Putamen (tissue), 1 donor: Measurements from ENCODE around the gene LY6G5C.

ENCODE experiments used
- DNase-seq: peaks from one replicate; pipeline ENCODE4 v3.0.0-alpha.2; 2016; ENCODE audit warnings: low spot score

Gene LY6G5C, protein sequence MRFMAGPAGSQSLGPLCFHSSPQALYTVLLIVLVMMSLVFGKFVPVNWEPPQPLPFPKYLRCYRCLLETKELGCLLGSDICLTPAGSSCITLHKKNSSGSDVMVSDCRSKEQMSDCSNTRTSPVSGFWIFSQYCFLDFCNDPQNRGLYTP

DNA sequence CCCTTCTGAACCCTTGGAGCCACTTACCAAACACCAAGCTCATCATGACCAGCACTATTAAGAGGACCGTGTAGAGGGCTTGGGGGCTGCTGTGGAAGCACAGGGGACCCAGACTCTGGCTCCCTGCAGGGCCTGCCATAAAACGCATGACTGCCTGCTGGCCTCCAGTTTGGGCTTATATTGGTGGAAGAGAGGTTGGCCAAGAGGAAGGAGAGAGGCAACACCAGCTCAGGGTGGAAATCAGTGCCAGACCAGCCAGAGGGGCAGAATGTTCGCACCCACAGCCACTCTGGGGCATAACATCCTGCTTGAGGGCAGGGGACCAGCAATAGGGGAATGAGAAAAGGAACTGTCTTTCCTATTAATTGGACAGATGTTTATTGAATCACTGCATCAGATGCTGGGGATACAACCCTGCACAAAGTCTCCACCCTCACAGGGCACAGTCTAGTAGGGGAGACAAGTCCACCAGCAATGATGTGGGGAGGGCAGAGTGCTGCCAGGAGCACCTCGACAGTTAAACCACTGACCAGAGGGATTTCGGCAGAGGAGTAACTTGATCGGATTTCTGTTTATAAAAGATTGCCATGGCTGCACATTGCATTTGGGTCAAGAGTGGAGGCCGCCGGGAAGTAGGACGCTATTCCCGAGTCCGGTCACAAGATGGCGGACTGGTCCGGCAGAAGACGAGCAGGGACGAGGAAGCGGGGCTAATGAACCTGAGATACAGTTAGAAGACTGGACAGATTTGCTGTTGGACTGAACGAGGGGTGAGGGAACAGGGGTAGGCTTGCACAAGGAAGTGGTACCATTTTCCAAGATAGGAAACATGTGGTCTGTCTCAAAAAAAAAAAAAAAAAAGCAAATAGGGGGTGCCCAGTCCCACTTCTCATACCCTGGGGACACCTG lies at the start of gene LY6G5C:
Gene LY6G5C (minus strand): TSS at position 842 of the 909 bp plus-strand sequence. CDS start 694 bp downstream, at position 148.
- peak; percentile 68 for DNase-seq

DNA sequence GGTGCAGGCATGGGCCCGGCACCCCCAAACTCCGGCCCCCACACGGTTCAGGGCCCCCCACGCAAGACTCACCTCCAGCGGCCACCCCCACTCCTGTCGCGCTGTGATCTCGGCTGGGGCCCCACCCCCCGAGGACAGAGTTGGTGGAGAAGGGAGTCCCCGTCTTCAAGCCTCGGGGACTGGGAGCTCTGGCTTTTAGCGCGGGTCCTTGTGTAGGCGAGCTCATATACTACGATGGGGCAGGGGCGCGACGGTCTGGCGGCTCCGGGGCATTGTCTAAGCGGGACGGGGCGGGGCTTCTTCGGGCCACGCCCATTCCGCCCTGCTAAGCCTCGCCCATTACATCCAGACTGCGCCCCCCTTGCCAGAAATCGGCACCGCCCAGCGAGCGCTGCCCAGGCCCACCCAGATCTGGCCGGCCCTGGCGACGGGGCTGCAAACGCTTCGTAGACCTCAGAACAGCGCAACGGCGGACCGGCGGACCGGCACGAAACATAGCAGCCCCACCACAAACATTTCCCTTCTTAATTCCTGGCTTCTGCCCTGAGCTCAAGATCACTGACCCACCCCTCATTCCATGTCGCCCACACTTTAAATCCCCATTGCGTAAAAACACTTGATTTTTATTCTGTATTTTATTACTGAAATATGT lies 49.2 kb upstream of the LY6G5C start:
- DNase-seq = peak; percentile 70

DNA sequence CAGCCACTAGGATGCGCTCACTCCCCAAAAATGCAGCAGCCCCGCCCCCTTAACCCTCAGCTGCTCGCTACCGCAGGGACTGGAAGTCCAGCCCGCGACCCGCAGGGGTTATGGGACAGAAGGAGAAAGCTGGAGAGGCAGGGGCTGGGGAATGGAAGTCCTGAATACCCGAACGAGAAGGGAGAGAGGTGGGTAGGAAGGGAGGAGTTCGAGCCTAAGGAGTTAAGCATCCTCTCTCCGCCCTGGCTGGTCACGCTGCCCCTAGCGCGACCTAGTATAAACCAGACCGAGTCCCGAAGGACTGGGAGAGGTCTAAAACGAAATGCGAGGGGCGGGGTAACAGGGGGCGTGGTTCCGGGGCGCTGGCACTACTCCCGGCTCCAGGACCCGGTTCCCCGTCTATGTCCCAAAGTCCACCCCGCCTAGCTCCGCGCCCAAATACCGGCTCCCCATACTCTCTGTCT lies 48.7 kb upstream of the LY6G5C start:
- peak; percentile 79 for DNase-seq

DNA sequence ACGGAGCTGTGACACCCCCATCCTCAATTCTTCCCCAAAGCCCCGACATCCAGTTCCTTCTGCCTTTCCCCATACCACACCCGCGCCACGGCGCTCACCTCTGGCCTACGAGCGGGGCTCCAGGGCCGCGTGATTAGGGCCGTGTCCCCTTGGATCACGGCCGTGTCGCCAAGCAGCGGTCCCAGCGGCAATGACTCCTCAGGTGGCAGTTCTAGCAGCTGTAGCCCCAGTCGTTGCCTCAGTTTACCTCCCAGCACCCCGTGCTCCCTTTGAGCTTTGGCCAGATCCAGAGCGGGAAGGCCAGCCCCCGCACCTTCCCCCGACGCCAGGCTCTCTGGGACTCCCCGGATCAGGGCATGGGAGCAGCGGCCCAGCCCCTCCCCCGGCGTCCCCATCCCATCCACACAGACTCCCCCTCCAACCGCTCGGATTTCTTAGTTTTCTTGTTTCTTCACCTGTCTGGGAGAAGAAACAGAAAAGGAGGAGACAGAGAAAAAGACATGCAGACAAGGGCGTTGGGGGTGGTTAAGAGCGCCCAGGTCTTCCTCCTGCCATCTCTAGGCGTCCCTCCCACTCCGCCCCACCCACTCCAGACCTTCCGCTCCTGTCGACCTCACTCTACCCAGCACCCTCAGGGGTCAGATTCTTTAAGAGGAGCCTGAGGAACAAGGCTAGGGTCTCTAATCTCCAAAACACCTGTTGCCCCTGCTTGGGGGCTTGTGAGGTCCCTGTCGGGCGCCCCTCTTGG lies 48.1 kb upstream of the LY6G5C start, which contains the start of gene DDAH2:
Gene DDAH2 (minus strand): TSS at position 533 of the 748 bp plus-strand sequence. CDS start 138 bp downstream, at position 395.
- no peak for DNase-seq

DNA sequence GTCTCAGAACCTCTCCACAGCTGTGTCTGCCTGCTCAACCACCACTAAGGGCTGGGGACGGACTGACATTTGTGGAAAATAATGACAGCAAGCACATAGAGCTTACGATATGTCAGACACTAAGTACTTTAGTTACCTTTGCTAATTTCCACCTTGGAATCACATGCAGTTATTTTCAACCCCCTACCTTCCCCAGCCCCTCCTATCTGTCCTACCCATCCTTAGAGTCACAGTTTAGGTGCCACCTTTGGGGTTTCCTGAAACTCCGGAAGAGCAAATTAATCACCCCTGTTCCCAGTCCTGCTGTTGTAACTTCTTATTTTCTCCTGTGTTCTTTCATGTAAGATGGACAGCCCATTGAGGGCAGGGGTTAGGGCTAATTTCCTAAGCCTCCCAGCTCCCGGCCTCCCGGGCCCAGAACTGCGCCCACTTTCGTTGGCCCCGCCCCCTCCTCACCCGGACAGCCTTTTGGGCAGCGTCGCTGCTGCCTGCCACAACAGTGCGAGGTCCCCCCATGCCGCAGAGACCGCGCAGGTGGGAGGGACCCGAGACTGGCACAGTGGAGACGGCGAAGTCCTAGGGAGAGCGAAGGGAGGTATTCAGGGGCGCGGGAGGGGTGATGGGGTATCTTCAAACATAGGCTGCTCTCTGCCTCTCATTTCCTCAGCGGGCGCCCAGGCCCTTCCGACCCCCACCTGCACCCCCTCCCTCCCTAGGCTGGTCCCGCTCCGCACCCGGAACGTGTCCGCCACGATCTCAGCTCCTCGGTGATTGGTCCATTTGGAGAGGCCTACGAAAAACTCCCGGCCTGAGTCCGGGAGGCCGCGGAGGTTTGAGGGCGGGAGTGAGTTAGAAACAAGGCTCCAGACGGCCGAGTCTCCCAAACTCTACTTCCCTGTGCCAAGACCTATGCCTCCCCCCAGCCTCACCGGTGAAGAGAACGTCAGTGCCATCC lies 47.1 kb upstream of the LY6G5C start:
- DNase-seq = no peak

DNA sequence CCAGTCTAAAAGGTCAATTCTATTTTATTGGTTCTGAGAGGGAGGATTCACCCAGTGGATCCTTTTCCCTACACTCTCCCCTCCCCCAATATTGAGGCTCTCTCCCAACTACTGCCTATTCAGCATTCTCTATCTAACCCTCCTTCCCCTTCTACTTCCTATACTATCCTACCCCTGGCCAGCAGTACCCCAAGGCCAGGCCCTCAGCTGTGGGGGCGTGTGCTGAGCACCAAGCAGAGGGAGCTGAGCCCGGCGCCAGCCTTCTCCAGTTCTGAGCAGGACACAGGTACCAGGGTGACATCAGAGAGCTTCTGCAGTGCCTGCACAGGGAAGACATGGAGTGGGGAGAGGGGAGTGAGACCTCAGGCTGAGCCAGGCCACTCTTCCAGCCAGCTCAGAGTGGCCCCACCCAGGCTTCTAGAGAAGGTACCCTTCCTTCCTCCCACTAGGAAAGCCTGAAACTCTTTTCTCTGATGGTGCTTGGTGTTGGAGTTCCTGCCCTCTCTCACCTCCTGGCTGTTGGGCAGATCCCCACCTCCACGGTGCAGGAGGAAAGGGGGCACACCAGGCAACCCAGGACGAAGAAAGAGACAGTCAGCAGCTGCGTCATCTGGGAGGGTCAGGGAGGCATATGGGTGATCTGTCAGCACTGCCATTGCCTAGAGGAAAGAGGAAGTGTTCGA lies 46.3 kb upstream of the LY6G5C start:
- no peak for DNase-seq

DNA sequence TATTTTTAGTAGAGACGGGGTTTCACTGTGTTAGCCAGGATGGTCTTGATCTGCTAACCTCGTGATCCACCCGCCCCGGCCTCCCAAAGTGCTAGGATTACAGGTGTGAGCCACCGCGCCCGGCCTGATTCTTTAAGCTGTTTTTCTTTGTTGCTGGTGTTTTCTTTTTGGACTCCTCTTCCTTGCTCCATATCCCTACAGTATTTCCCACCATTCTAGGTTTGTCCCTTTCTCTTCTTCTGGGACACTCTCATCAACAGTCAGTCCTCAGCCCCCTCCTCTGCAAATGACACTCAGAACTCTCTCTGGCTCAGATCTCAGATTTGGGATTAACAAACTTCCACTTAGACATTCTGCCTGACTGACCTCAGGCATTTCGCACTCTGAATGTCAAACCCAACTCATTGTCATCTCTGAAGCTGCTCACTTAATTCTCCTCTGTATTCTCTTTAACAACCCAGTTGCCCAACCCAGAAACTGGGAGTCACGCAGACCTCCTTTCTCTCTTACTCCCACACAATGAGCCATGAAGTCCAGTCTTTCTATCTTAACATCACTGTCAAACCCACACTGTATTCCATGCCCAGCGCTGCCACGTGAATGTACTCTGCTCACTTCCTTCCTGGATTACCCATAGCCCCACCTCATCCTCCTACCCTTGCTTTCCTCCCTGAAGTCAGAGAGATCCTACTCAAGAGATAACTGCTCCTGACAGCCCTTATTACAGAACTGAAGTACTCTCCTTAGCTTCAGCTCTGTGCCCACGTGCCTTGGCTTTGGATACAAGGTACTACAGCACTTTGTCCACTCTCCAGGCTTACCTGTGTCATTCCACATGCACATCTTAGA lies 44.9 kb upstream of the LY6G5C start:
- no peak for DNase-seq

DNA sequence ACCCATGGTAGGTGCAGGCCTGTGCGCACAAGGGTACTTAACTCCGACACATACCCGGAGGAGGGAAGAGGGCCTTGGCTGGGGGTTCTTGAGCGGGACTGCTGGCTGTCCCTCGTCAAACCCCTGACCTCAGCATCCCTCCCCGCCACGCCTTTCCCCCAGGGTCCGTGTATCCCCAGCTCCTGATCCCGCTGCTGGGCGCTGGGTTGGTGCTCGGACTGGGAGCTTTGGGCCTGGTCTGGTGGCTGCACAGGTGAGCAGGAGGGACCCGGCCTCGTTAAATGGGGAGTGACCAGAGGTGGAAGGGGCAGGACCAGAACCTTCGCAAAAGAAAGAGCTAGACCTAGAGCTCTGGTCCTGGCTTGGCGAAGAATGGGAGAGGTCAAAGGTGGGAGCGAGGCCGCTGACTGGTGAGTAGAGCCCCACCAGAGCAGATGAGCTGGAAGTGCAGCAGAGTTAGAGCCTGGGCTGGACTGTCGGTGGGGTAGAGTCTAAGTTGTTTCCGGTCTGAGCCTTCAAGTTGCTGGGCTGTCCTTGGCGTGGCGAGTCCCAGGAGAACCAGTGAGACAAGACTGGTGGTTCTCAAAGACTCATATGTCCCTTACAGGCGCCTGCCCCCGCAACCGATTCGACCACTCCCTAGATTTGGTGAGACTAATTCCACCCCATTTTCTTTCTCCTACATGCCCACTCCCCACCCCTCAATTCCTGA lies 43.3 kb upstream of the LY6G5C start:
- DNase-seq = no peak

DNA sequence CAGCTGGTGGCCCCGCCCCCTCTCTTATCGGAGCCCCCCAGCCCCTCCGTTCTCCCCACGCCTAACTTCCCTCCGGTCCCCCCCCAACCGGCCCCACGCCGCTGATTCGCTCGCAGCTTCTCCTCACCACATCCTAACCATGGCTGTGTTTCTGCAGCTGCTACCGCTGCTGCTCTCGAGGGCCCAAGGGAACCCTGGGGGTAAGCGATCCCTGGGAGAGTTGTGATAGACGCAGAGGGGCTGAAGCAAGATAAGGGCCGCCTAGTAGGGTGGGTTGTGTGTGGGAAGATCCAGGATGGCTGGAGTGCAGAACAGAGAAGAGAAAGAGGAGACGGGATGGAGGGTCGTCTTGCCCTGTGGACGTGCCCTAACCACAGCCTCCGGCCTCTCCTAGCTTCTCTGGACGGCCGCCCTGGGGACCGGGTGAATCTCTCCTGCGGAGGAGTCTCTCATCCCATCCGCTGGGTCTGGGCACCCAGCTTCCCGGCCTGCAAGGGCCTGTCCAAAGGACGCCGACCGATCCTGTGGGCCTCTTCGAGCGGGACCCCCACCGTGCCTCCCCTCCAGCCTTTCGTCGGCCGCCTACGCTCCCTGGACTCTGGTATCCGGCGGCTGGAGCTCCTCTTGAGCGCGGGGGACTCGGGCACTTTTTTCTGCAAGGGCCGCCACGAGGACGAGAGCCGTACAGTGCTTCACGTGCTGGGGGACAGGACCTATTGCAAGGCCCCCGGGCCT lies 42.5 kb upstream of the LY6G5C start, which contains the start of gene MPIG6B:
Gene MPIG6B (plus strand): TSS at position 129 of the 735 bp plus-strand sequence. CDS start 11 bp downstream, at position 140.
- no peak for DNase-seq

DNA sequence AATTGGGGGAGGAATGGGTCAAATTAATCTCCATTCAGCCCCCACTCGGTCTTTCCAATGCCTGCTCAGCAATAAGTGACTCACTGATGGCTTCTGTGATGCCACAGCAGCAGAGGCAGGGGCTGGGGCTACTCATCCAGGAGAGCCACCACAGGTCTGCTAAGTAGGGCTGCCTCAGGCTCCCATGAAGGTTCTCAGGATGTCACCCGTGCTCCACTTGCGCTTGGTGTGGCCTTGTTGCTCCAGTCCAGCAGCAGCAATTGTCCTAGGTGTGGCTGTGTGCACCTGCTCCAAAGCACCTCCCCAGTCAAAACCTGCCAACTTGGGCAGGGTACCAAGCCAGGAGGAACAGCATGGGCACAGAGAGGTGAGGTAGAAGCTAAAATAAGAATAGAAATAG lies 41.3 kb upstream of the LY6G5C start:
- DNase-seq = no peak

DNA sequence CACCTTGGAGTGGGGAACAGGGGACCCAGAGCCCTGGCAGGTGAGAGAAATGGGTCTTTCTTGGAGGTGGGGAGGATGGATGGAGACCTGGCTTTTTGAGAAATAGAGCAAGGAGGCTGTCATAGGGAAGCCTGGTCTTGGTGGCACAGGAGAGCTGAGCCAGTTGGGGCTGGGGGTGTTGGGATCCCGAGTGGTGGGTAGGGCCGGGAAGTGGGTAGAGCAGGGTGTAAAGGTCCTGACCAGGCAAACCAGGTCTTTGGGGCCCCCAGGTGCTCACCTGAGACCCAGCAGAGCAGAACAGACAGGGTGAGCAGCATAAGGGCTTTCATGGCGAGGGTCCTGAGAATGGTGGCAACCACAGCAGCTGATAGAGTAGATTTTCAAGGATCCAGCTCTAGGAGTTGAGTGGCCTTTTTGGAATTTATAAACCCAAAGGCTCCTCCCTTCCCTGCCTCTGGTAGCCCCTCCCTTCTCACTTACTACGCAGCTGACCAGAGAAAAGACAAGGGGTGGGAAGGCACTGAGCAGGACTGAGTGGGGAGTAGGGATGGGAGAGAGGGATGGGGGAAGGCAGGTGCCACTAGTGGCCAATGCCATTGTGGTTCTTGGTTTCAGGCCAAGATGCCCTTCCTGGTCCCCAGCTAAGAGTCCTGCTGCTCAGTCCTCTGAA lies 40.6 kb upstream of the LY6G5C start, which contains the start of gene LY6G6C:
Gene LY6G6C (minus strand): TSS at position 396 of the 670 bp plus-strand sequence. CDS start 67 bp downstream, at position 329.
- no peak for DNase-seq

DNA sequence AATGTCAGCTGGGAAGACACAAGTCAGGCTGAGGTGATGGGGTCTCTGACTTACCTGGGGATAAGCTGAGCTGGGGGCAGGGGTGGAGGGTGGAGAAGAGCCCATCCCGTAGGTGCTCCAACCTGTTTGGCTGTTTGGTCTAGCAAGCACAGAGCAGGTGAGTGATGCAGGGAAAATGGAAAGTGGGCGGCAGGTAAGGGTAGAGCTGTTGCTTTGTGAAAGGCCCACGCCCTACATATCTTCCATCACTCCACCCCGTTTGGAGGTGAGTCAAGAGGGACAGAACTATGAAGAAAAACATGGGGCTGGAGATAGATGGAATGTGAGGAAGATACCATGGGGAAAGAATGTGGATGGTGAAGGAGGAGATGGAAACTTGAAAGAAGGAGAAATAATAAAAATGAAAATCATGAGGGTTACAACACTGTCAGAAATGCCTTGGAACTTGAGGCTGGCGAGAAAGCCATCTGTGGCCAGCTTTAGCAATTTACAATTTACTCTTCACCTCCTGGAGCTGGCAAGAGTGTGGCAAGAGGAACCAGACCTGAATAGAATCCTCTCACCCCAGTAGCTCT lies 39.4 kb upstream of the LY6G5C start:
- no peak for DNase-seq

DNA sequence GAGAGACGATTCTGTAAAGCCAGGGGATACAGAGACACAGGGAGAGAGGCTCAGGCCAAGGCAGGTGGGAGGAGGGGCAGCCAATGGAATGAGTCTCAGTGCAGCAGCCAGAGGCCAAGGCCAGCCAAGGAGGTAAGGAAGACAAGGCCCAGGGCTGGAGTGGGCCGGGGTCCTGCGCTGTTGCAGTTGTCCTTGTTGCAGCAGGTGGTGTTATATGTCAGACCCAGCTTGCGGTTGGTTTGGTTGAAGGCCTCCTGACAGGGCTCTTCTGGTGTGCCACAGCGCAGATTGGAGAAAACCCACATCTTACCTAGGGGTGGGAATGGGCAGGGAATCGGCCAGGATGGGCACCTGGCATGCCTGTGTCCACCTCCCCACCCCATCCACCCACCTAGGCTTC lies 38.1 kb upstream of the LY6G5C start:
- no peak for DNase-seq

DNA sequence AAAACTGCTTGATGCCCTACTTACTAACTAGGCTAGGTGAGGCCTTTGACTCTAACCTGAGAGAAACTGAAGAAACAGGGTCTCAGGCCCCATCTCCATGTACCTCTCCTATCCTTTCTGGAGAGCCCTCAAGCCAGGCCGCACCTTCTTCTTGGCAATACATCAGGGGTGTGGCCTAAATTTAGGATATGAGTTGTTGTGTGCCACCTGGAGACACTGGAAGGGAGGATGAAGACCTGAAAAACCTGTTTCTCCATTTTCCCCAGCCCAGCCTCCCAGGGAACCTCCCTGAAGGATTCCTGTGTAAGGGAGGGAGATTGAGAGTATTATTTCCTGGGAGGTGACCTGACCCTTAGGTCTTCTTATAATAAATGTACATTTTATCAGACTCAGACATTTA lies 37.4 kb upstream of the LY6G5C start:
- no peak for DNase-seq

DNA sequence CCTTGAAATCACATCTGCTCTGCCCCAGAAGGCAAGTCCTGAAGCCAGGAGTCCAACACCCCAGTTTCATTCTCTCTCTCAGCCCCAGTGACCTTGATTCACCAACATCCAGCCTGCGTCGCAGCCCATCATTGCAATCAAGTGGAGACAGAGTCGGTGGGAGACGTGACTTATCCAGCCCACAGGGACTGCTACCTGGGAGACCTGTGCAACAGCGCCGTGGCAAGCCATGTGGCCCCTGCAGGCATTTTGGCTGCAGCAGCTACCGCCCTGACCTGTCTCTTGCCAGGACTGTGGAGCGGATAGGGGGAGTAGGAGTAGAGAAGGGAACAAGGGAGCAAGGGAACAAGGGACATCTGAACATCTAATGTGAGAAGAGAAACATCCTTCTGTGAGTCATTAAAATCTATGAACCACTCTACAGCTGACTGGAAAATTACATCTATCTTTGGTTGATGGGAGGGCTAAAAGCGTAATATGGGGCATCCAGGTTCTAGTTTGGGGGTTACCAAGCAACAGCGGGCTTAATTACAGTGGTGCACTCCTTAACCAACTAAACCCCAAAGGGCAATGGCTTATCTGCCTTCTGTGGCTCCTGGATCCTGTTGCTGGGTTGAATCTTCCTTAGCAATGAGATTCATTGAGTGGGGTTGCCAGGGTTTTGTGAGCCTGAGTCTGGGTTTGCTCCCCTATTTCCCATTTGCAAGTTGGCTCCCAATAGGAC lies 36.8 kb upstream of the LY6G5C start:
- DNase-seq = no peak
